Mesenchymal stem cell (in vitro differentiated cells and primary cell): ENCODE data around the gene SUPV3L1.

ENCODE experiments used
- DNase-seq: peaks from one replicate; pipeline ENCODE4 v3.0.0-alpha.2; 2013
- H2AFZ ChIP-seq: one replicate; pipeline ENCODE4 v1.6.1; 2013; ENCODE audit warnings: low read depth, mild to moderate bottlenecking, control low read depth, inconsistent platforms, low read length, moderate library complexity
- H2AK5ac ChIP-seq: 2 replicates; pipeline ENCODE4 v1.6.1; 2013; ENCODE audit warnings: low read length, moderate library complexity, mild to moderate bottlenecking, inconsistent platforms; ENCODE audit not compliant: severe bottlenecking
- H2BK120ac ChIP-seq: one replicate; pipeline ENCODE4 v1.6.1; 2013; ENCODE audit warnings: low read depth, mild to moderate bottlenecking, inconsistent platforms, low read length, moderate library complexity
- H2BK12ac ChIP-seq, 2 experiments: one replicate each; pipeline ENCODE4 v1.6.1; 2013; ENCODE audit warnings: inconsistent platforms in 2 of 2, low read length in 2 of 2, mild to moderate bottlenecking in 2 of 2, moderate library complexity in 2 of 2, control low read depth in 1 of 2
- H2BK15ac ChIP-seq: one replicate; pipeline ENCODE4 v1.6.1; 2013; ENCODE audit warnings: mild to moderate bottlenecking, low read depth, inconsistent platforms; ENCODE audit not compliant: poor library complexity, severe bottlenecking
- H2BK5ac ChIP-seq: 2 replicates; pipeline ENCODE4 v1.6.1; 2013; ENCODE audit warnings: low read depth, mild to moderate bottlenecking, low read length, control low read depth, inconsistent platforms; ENCODE audit not compliant: poor library complexity, severe bottlenecking
- H3K14ac ChIP-seq, 2 experiments: one replicate each; pipeline ENCODE4 v1.6.1; 2013; ENCODE audit warnings: inconsistent platforms in 2 of 2, low read length in 2 of 2, control low read depth in 1 of 2, mild to moderate bottlenecking in 1 of 2, moderate library complexity in 1 of 2
- H3K18ac ChIP-seq, 2 experiments: one replicate each; pipeline ENCODE4 v1.6.1; 2013; ENCODE audit warnings: inconsistent platforms in 2 of 2, low read length in 2 of 2, control low read depth in 1 of 2, low read depth in 1 of 2, mild to moderate bottlenecking in 1 of 2
- H3K23ac ChIP-seq, 2 experiments: one replicate each; pipeline ENCODE4 v1.6.1; 2013; ENCODE audit warnings: inconsistent platforms in 2 of 2, low read length in 2 of 2, mild to moderate bottlenecking in 2 of 2, moderate library complexity in 2 of 2, control low read depth in 1 of 2
- H3K27ac ChIP-seq: 2 replicates; pipeline ENCODE4 v1.5.1; 2013; ENCODE audit warnings: mild to moderate bottlenecking, moderate library complexity, low read length, control low read depth, inconsistent platforms; ENCODE audit not compliant: poor library complexity, severe bottlenecking
- H3K27me3 ChIP-seq, 2 experiments: 2 replicates each; pipeline versions ENCODE4 v1.6.1 to v1.7.0; 2013; ENCODE audit warnings: low read length in 2 of 2, mild to moderate bottlenecking in 2 of 2, moderate library complexity in 2 of 2, control low read depth in 1 of 2, inconsistent platforms in 1 of 2; ENCODE audit not compliant: control insufficient read depth in 1 of 2, insufficient read depth in 1 of 2
- H3K36me3 ChIP-seq, 2 experiments: 2 replicates each; pipeline versions ENCODE4 v1.6.1 to v1.7.0; 2013; ENCODE audit warnings: low read length in 2 of 2, control low read depth in 1 of 2, inconsistent platforms in 1 of 2, low read depth in 1 of 2, mild to moderate bottlenecking in 1 of 2; ENCODE audit not compliant: insufficient read depth in 2 of 2, control insufficient read depth in 1 of 2
- H3K4ac ChIP-seq, 2 experiments: one replicate each; pipeline ENCODE4 v1.6.1; 2013; ENCODE audit warnings: inconsistent platforms in 2 of 2, low read length in 2 of 2, mild to moderate bottlenecking in 2 of 2, moderate library complexity in 2 of 2, control low read depth in 1 of 2, low read depth in 1 of 2
- H3K4me1 ChIP-seq: 2 replicates; pipeline ENCODE4 v1.6.1; 2013; ENCODE audit warnings: low read depth, low read length, control low read depth; ENCODE audit not compliant: control insufficient read depth, insufficient read depth
- H3K4me2 ChIP-seq: 2 replicates; pipeline ENCODE4 v1.6.1; 2013; ENCODE audit warnings: low read length, mild to moderate bottlenecking, inconsistent platforms; ENCODE audit not compliant: poor library complexity, severe bottlenecking
- H3K4me3 ChIP-seq, 2 experiments: 2 replicates each; pipeline versions ENCODE4 v1.5.1 to v1.7.0; 2013; ENCODE audit warnings: low read length in 2 of 2, mild to moderate bottlenecking in 2 of 2, control low read depth in 1 of 2, low read depth in 1 of 2; ENCODE audit not compliant: insufficient read depth in 1 of 2
- H3K79me1 ChIP-seq: replicated peaks from 2 replicates; pipeline ENCODE4 v1.6.1; 2013; ENCODE audit warnings: mild to moderate bottlenecking, control low read depth, low read length, inconsistent platforms; ENCODE audit not compliant: poor library complexity, severe bottlenecking
- H3K9ac ChIP-seq: 2 replicates; pipeline ENCODE4 v1.7.0; 2013; ENCODE audit warnings: mild to moderate bottlenecking, low read length, moderate library complexity
- H3K9me3 ChIP-seq: 2 replicates; pipeline ENCODE4 v1.7.0; 2013; ENCODE audit warnings: mild to moderate bottlenecking, low read length; ENCODE audit not compliant: control insufficient read depth
- H4K8ac ChIP-seq: one replicate; pipeline ENCODE4 v1.6.1; 2013; ENCODE audit warnings: inconsistent platforms, mild to moderate bottlenecking, low read length, moderate library complexity
- H4K91ac ChIP-seq: one replicate; pipeline ENCODE4 v1.6.1; 2013; ENCODE audit warnings: mild to moderate bottlenecking, low read length, inconsistent platforms
- WGBS: methylation state at CpG from one replicate; pipeline ENCODE4 v1.1.7; 2013; ENCODE audit warnings: mixed read lengths; 5-methylcytosine and 5-hydroxymethylcytosine counted together

SUPV3L1 gene

DNA sequence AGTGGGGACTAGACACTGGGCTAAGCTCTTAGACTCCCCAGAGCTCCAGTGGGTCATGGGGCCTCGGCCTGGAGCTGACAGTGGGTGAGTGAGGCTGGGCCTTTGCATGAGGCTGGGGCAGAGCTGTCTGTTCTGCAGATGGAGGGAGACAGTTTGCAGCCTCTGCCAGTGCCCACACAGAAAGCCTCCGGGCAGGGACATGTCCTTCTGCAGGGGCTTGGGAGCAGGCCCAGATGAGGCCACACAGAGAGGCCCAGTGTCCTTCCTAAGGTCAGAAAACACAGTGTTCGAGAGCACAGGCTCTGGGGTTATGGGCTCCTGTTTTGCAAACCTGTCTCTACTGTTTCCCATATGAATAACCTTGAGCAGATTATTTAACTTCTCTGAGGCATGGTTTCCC lies 73.1 kb downstream of the SUPV3L1 start:
- H3K23ac ChIP-seq, result no peak overlapping the region
- H3K9me3 ChIP-seq, result no peaks in the 10 kb centered on the region
- no peak overlapping the region for H3K18ac ChIP-seq
- 67% methylated on average over 3 of the region's 3 CpGs for WGBS
- H2BK15ac ChIP-seq, result no peak overlapping the region
- no peak overlapping the region for H4K91ac ChIP-seq
- H3K27ac ChIP-seq, result no peak overlapping the region
- DNase-seq, result no peak
- peak overlapping the region in 1 of 2 experiments; percentile 66 for H3K14ac ChIP-seq
- no peak overlapping the region for H2BK5ac ChIP-seq
- H3K36me3 ChIP-seq, result peaks cover 0 to 47% of the 10 kb centered on the region in 2 experiments
- H2AFZ ChIP-seq, result no peak overlapping the region
- no peak overlapping the region for H2BK120ac ChIP-seq
- no peak overlapping the region for H3K4ac ChIP-seq
- H3K4me2 ChIP-seq, result no peak overlapping the region
- H2AK5ac ChIP-seq, result no peak overlapping the region
- no peak overlapping the region for H4K8ac ChIP-seq
- H3K4me3 ChIP-seq, result no peak overlapping the region
- no peak overlapping the region for H2BK12ac ChIP-seq
- H3K9ac ChIP-seq, result no peak overlapping the region
- H3K27me3 ChIP-seq, result no peaks in the 10 kb centered on the region
- H3K4me1 ChIP-seq, result no peaks in the 10 kb centered on the region
- H3K79me1 ChIP-seq, result no peaks in the 10 kb centered on the region

- H3K4me2 ChIP-seq, result no peak overlapping the region
- no peak overlapping the region for H2AFZ ChIP-seq
- H2BK5ac ChIP-seq, result no peak overlapping the region
- H2BK15ac ChIP-seq, result no peak overlapping the region
- H3K9me3 ChIP-seq, result no peaks in the 10 kb centered on the region
- H3K23ac ChIP-seq, result no peak overlapping the region
- peaks cover 0 to 41% of the 10 kb centered on the region in 2 experiments for H3K36me3 ChIP-seq
- H3K79me1 ChIP-seq, result no peaks in the 10 kb centered on the region
- no peak overlapping the region for H3K14ac ChIP-seq
- no peak overlapping the region for H2BK12ac ChIP-seq
- no peaks in the 10 kb centered on the region for H3K4me1 ChIP-seq
- no peak overlapping the region for H3K9ac ChIP-seq
- H2AK5ac ChIP-seq, result no peak overlapping the region
- H2BK120ac ChIP-seq, result no peak overlapping the region
- no peak overlapping the region for H3K4ac ChIP-seq
- H4K8ac ChIP-seq, result no peak overlapping the region
- H4K91ac ChIP-seq, result no peak overlapping the region
- H3K4me3 ChIP-seq, result no peak overlapping the region
- DNase-seq, result no peak
- 93% methylated on average over 6 of the region's 7 CpGs for WGBS
- no peak overlapping the region for H3K18ac ChIP-seq
- no peaks in the 10 kb centered on the region for H3K27me3 ChIP-seq
- no peak overlapping the region for H3K27ac ChIP-seq
Measured at GRCh38 chr10:69254877-69255276, 74.8 kb downstream of the SUPV3L1 start.
